T-helper 17 cell (primary cell): ENCODE results near the gene MAFG. TPM values are rescaled to one million over a fixed set of nuclear protein-coding genes. Genes with fewer than 3 reads are reported as not detected.

ENCODE experiments used
- ATAC-seq: fragments of 150-1000 bp; cut with Tn5 transposase; 2 replicates; pipeline ENCODE4 v1.10.0; 2021; ENCODE audit warnings: mild to moderate bottlenecking, moderate library complexity
- DNase-seq, 3 donors: peaks; one replicate each; pipeline versions ENCODE4 v3.0.0 to v3.0.0-alpha.2; 2020 to 2021
- H3K9me3 ChIP-seq: one replicate; pipeline ENCODE4 v1.7.0; 2013; ENCODE audit warnings: low read length, mild to moderate bottlenecking; ENCODE audit not compliant: control insufficient read depth, poor library complexity, severe bottlenecking
- H3K27ac Mint-ChIP-seq: one replicate; pipeline ENCODE4 v1.8.0; 2022; ENCODE audit warnings: mild to moderate bottlenecking, moderate library complexity, mixed read lengths
- H3K27me3 Mint-ChIP-seq: one replicate; pipeline ENCODE4 v1.8.0; 2022; ENCODE audit warnings: mixed read lengths
- H3K36me3 Mint-ChIP-seq: one replicate; pipeline ENCODE4 v1.8.0; 2022; ENCODE audit warnings: low read depth, mixed read lengths
- H3K4me1 Mint-ChIP-seq: one replicate; pipeline ENCODE4 v1.8.0; 2022; ENCODE audit warnings: mild to moderate bottlenecking, mixed read lengths
- H3K4me3 Mint-ChIP-seq: one replicate; pipeline ENCODE4 v1.8.0; 2022; ENCODE audit warnings: mild to moderate bottlenecking, moderate library complexity, mixed read lengths
- total RNA-seq, 4 donors: library from RNA in 2 of 4; stranded (reverse) in 2 of 4; gene quantifications; one replicate each; pipeline ENCODE4 v1.2.3 and lab custom pipeline; 2022 to 2026

MAFG gene
- total RNA-seq, 2 donors from 2014 or later = 15.4 to 23.0 TPM

DNA sequence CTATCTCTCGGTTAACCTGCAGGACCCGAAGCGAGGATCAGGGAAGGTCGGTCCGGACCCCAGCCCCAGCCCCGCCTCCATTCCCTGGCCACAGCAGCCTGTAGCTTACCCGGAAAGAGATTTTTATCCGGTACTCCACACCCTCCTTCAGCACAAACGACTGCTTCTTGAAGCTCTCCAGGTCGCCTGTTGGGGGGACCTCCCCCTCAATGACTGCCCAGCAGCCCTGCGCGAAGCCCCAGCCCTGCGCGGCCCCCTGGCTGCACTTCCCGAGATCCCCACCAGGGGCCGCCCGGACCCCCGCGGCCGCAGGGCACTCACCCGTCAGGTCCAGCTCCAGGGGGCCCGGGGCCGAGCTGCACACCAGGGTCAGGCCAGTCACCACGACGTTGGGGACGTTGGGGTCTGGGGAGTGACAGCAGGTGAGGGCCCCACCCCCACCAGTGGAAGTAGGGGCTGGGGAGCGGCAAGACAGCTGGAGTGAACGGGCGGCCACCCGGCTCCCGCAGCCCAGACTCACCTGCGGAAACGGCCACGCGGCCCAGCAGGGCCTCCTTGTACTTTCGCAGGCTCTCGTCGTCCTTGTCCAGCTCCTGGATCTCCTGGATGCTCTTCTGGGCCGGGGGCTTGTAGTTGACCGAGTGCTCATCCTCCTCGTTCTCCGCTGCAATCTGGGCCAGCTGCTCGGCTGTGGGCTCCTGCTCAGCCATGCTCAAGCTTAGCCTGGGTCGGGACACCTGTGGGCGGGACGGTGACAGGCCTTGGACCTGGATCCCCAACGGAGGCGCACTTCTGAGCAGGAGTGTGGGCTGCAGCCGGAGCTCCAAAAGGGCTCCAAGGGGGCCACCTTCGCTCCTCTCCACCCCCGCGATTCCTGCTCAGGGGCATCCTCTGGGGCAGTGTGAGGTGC lies 58.1 kb downstream of the MAFG start:
- peaks cover 25% of the 10 kb centered on the region for H3K4me1 Mint-ChIP-seq
- ATAC-seq (no peak), DNase-seq (peak in 1 of 3 donors; percentile 38)

DNA sequence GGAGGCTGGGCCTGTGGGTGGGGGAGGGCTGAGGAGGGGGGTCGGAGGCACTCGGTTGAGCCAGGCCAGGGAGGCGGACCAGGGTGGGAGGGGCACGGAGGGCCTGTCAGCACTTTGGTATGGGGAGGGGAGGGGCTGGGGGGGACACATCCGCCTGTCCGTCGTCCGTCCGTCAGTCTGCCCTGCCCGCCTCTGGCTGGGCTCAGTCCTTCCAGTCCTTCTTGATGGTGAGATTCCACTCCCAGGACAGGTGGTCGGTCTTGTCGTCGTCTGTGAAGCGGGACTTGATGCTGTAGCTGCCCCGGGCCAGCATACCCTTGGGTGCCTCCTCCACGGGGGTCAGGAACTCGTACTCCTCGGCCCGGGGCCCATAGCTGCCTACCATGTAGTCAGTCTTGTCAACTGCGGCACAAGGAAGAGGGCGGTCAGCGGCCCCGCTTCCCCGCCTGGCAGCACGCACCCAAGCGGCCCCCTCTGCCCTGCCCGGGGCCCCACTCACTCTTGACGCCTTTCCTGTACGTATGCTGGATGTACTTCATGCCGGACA lies 58.8 kb downstream of the MAFG start:
- Mint-ChIP-seq H3K27me3 (no peaks in the 10 kb centered on the region), H3K27ac (peak overlapping the region; percentile 97), H3K4me3 (peak overlapping the region; percentile 75), H3K4me1 (peaks cover 25% of the 10 kb centered on the region), H3K36me3 (peaks cover 2% of the 10 kb centered on the region)
- ATAC-seq (no peak), DNase-seq (no peak)
- H3K9me3 ChIP-seq = no peaks in the 10 kb centered on the region

More for the DNA sequence above, 58.1 kb downstream of the MAFG start:
- H3K36me3 Mint-ChIP-seq = peaks cover 2% of the 10 kb centered on the region
- H3K27me3 Mint-ChIP-seq = no peaks in the 10 kb centered on the region
- peak overlapping the region; percentile 97 for H3K27ac Mint-ChIP-seq
- no peaks in the 10 kb centered on the region for H3K9me3 ChIP-seq
- peak overlapping the region; percentile 90 for H3K4me3 Mint-ChIP-seq

Other genes starting within 250 kb of the MAFG start
- 10 to 100 TPM; 10.5 to 34.0 TPM for gene ARL16, start 243.9 kb downstream of the MAFG start, total RNA-seq
- gene HGS, start 243.7 kb downstream of the MAFG start, total RNA-seq = 100 to 1,000 TPM; 111 to 121 TPM
- 10 to 100 TPM; 21.4 to 21.8 TPM for gene MRPL12, start 224.4 kb downstream of the MAFG start, total RNA-seq
- gene SLC25A10, start 215.5 kb downstream of the MAFG start, total RNA-seq = 1 to 10 TPM; 3.4 TPM
- not detected for gene GCGR, start 123.6 kb downstream of the MAFG start, total RNA-seq
- gene MCRIP1, start 94.4 kb downstream of the MAFG start, total RNA-seq = 10 to 100 TPM; 50.3 to 51.9 TPM
- gene PPP1R27, start 92.7 kb downstream of the MAFG start, total RNA-seq = not detected
- gene P4HB, start 67.2 kb downstream of the MAFG start, total RNA-seq = 100 to 1,000 TPM; 281 to 320 TPM
- gene ARHGDIA, start 56.4 kb downstream of the MAFG start, total RNA-seq = 100 to 1,000 TPM; 564 to 643 TPM
- 10 to 100 TPM; 79.9 to 88.8 TPM for gene ALYREF, start 36.1 kb downstream of the MAFG start, total RNA-seq
- 10 to 100 TPM; 32.8 to 36.2 TPM for gene ANAPC11, start 36.0 kb downstream of the MAFG start, total RNA-seq
- gene NPB, start 25.5 kb downstream of the MAFG start, total RNA-seq = not detected
- 10 to 100 TPM; 21.6 to 26.0 TPM for gene PCYT2, start 16.3 kb downstream of the MAFG start, total RNA-seq
- 10 to 100 TPM; 48.9 to 58.2 TPM for gene SIRT7, start 9.6 kb downstream of the MAFG start, total RNA-seq
- gene PYCR1, start 9.6 kb upstream of the MAFG start, total RNA-seq = 1 to 10 TPM in 1 of 2 donors, under 1 TPM in 1; 0.72 to 1.9 TPM
- gene MYADML2, start 19.5 kb upstream of the MAFG start, total RNA-seq = not detected
- gene NOTUM, start 33.5 kb upstream of the MAFG start, total RNA-seq = not detected
- gene ASPSCR1, start 49.9 kb upstream of the MAFG start, total RNA-seq = 10 to 100 TPM; 38.1 to 40.1 TPM
- 10 to 100 TPM; 20.9 to 21.1 TPM for gene CENPX, start 95.1 kb upstream of the MAFG start, total RNA-seq
- 10 to 100 TPM; 12.9 to 13.5 TPM for gene LRRC45, start 95.6 kb upstream of the MAFG start, total RNA-seq
- gene RAC3, start 103.9 kb upstream of the MAFG start, total RNA-seq = 1 to 10 TPM; 2.6 to 3.1 TPM
- gene DCXR, start 110.0 kb upstream of the MAFG start, total RNA-seq = 10 to 100 TPM; 55.6 to 77.5 TPM
- gene RFNG, start 124.1 kb upstream of the MAFG start, total RNA-seq = 10 to 100 TPM; 26.5 to 28.3 TPM
- gene GPS1, start 124.2 kb upstream of the MAFG start, total RNA-seq = 10 to 100 TPM; 63.2 to 66.1 TPM
- 100 to 1,000 TPM; 130 to 131 TPM for gene DUS1L, start 138.1 kb upstream of the MAFG start, total RNA-seq
- 100 to 1,000 TPM in 1 of 2 donors, 10 to 100 TPM in 1; 87.3 to 126 TPM for gene FASN, start 170.5 kb upstream of the MAFG start, total RNA-seq